HG02970 (cell line): ENCODE results near the gene NBPF19.
"Not testable (repeated sequence)": the region's sequence is repeated elsewhere in the genome, so short reads cannot be mapped to it uniquely, and the experiment has no call there.

Source experiments
- ATAC-seq: cut with Tn5 transposase; IDR thresholded peaks from one replicate; pipeline ENCODE4 v1.9.1; 2021; ENCODE audit warnings: mild to moderate bottlenecking, moderate library complexity, moderate number of reproducible peaks; ENCODE audit not compliant: unreplicated experiment, low FRiP score

Gene NBPF19, protein sequence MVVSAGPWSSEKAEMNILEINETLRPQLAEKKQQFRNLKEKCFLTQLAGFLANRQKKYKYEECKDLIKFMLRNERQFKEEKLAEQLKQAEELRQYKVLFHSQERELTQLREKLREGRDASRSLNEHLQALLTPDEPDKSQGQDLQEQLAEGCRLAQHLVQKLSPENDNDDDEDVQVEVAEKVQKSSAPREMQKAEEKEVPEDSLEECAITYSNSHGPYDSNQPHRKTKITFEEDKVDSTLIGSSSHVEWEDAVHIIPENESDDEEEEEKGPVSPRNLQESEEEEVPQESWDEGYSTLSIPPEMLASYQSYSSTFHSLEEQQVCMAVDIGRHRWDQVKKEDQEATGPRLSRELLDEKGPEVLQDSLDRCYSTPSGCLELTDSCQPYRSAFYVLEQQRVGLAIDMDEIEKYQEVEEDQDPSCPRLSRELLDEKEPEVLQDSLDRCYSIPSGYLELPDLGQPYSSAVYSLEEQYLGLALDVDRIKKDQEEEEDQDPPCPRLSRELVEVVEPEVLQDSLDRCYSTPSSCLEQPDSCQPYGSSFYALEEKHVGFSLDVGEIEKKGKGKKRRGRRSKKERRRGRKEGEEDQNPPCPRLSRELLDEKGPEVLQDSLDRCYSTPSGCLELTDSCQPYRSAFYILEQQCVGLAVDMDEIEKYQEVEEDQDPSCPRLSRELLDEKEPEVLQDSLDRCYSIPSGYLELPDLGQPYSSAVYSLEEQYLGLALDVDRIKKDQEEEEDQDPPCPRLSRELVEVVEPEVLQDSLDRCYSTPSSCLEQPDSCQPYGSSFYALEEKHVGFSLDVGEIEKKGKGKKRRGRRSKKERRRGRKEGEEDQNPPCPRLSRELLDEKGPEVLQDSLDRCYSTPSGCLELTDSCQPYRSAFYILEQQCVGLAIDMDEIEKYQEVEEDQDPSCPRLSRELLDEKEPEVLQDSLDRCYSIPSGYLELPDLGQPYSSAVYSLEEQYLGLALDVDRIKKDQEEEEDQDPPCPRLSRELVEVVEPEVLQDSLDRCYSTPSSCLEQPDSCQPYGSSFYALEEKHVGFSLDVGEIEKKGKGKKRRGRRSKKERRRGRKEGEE (N-terminal part only)

GRCh38 chr1:149474745-149475144, at the start of gene NBPF19:
Gene NBPF19 (plus strand): TSS chr1:149475045. CDS start chr1:149475933, 888 bp downstream.
- ATAC-seq = not testable (repeated sequence)

DNA sequence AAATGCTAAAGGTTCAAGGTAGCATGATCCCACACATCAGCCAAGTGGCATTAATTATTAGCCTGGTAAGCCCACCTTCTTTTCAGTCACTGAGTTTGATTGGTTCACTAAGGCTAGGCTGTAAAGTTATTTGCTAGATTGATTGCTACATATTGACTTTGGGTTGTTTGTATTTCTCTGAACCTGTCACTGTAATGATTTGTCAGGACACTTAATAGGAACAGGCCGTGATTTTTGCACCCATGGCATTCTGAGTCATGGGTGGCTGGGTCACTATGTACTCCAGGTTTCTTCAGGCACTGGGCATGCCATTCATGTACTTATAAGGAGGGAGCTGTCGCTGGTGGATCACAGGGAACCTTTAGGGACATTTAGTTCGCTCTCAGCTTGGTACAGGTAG, 46.5 kb upstream of the NBPF19 start:
- not testable (repeated sequence) for ATAC-seq

GRCh38 chr1:149445451-149445850, 29.4 kb upstream of the NBPF19 start:
- not testable (repeated sequence) for ATAC-seq

GRCh38 chr1:149452196-149452595, 22.6 kb upstream of the NBPF19 start:
- ATAC-seq = not testable (repeated sequence)

GRCh38 chr1:149452652-149453051, 22.2 kb upstream of the NBPF19 start:
- ATAC-seq = not testable (repeated sequence)

DNA sequence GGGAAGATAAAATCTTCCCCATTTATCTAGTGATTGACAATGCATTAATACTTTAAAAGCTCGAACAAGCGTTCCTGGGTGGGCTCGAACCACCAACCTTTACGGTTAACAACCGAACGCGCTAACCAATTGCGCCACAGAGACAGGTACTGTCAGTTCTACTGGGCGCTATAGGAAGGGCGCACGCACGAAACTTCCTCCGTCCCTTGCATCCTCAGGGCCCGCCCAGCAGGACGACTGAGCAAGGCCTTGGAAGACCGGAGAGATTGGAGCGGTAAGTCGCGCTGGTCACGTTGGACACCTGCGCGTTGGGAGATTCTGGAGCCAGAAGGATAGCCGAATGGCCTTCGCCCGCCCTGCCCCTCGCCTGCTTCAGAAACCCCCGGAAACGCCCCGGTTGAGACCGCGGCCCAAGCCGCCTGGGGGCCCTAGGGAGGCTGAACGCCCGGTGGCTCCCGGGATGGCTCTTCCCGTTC, 83.5 kb downstream of the NBPF19 start:
- not testable (repeated sequence) for ATAC-seq

DNA sequence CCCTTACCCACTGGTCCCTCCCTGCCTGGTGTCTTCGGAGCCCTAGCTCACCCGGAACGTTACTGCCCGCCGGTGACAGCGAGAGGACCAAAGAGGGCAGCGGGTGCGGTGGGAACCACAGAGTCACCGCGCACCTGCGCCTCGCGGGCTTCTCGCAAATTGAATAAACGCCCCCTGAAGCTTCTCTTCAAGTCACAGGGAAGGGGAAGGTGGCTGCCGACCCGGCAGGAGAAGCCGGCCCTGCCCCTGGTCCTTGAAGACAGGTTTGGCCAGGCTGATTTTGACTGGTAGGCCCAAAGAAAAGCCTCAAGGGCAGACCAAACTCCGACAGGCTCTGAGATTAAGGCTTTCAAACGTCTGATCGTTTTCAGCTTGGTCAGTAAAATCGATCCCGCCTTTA, 87.0 kb downstream of the NBPF19 start:
- ATAC-seq = not testable (repeated sequence)

- not testable (repeated sequence) for ATAC-seq
Measured at GRCh38 chr1:149565485-149565884, 90.6 kb downstream of the NBPF19 start.

GRCh38 chr1:149572763-149573162, 97.9 kb downstream of the NBPF19 start:
- ATAC-seq = not testable (repeated sequence)

GRCh38 chr1:149585592-149585991, 110.7 kb downstream of the NBPF19 start:
- not testable (repeated sequence) for ATAC-seq
